ENCODE results near the gene OR6B1. TPM values are rescaled to one million over a fixed set of nuclear protein-coding genes. Genes with fewer than 3 reads are reported as not detected.

Gene OR6B1
- total RNA-seq, 1 experiment from 2014 or later, result not detected

DNA sequence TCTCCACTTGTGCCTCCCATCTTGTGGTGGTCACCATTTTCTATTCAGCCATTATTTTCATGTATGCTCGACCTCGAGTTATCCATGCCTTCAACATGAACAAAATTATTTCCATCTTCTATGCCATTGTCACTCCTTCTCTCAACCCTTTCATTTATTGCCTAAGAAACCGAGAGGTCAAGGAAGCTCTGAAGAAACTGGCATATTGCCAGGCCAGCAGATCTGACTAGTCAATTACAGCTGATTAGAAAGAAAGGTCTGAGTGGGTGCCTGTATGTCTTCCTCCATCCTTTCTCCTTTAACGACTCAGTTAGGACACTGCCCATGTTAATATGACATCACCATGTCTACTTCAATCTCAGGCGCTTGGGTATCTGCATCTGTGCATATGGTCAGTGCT, 4.6 kb downstream of the OR6B1 start:
- no peak overlapping the region for H3K27ac Mint-ChIP-seq
- TF ChIP-seq SMAD4 (CRISPR knock-in tag; IDR thresholded peaks at IDR 0.05), result no peak
- TF ChIP-seq ZNF423 (CRISPR knock-in tag; IDR thresholded peaks at IDR 0.05), result no peak
- TF ChIP-seq SOX15 (CRISPR knock-in tag; IDR thresholded peaks at IDR 0.05), result no peak
- TF ChIP-seq HMGA2 (CRISPR knock-in tag; IDR thresholded peaks at IDR 0.05), result no peak
- TF ChIP-seq, protein P1, sequence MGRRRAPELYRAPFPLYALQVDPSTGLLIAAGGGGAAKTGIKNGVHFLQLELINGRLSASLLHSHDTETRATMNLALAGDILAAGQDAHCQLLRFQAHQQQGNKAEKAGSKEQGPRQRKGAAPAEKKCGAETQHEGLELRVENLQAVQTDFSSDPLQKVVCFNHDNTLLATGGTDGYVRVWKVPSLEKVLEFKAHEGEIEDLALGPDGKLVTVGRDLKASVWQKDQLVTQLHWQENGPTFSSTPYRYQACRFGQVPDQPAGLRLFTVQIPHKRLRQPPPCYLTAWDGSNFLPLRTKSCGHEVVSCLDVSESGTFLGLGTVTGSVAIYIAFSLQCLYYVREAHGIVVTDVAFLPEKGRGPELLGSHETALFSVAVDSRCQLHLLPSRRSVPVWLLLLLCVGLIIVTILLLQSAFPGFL (CRISPR knock-in tag; IDR thresholded peaks at IDR 0.05; ENCODE audit: borderline replicate concordance), result no peak
- TF ChIP-seq ZNF532 (CRISPR knock-in tag; IDR thresholded peaks at IDR 0.05; ENCODE audit: borderline replicate concordance), result no peak
- no peak for TF ChIP-seq JUN (CRISPR knock-in tag; IDR thresholded peaks at IDR 0.05)
- TF ChIP-seq NFATC4 (CRISPR knock-in tag; IDR thresholded peaks at IDR 0.05), result no peak
- H3K4me3 Mint-ChIP-seq, result no peak overlapping the region
- POLR2A ChIA-PET, result no interaction called here
- H3K4me1 Mint-ChIP-seq, result no peaks in the 10 kb centered on the region
- peaks cover 4% of the 10 kb centered on the region; the same call in 1 of the 2 replicates for H3K27me3 Mint-ChIP-seq (ENCODE audit: low read depth)
- peaks cover 17% of the 10 kb centered on the region for H3K36me3 Mint-ChIP-seq
- H3K9me3 Mint-ChIP-seq, result peaks cover 32% of the 10 kb centered on the region
- no peak for DNase-seq (ENCODE audit: low spot score)
- CTCF ChIA-PET, result no interaction called here
- ATAC-seq, result no peak

DNA sequence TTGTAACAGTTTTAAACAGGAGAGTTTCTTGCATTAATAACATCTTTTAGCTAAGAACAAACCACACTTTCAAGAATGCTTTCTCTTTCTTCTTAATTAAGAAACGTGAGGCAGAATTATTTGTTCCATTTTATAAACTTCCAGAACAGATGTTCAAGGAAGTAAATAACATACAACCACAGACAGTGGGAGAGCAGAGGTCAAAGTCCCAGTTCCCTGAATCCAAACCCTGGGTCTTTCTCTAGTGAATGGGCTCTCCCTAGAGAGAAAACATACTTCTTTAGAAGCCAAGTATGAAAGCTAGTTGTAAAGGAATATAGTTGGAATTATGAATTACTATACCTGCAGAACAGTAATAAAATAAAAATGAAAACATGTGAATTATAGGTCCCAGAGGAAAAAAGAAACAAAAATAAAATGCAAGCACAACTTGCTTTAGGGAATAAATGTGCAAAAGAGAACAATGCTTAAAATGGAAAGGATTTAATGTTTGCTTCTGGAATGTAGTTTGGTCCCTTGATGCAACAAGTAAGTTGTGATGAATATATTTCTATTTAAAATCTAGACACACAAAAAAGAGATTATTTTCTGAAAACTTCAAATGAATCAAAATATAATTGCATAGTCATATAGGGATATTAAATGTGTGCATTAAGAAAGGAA, 6.0 kb downstream of the OR6B1 start:
- ChIA-PET POLR2A (no interaction called here), CTCF (no interaction called here)
- TF ChIP-seq GABPB1 (CRISPR knock-in tag; IDR thresholded peaks at IDR 0.05), result no peak
- no peak for TF ChIP-seq NR1H2 (CRISPR knock-in tag; IDR thresholded peaks at IDR 0.05)
- TF ChIP-seq NFE2L1 (CRISPR knock-in tag; IDR thresholded peaks at IDR 0.05), result no peak
- TF ChIP-seq SMAD3 (CRISPR knock-in tag; IDR thresholded peaks at IDR 0.05; ENCODE audit: borderline replicate concordance), result no peak
- TF ChIP-seq TCF7 (CRISPR knock-in tag; IDR thresholded peaks at IDR 0.05; ENCODE audit: low read depth), result no peak
- TF ChIP-seq RORB (CRISPR knock-in tag; IDR thresholded peaks at IDR 0.05), result no peak
- no peak for TF ChIP-seq ZNF532 (CRISPR knock-in tag; IDR thresholded peaks at IDR 0.05; ENCODE audit: borderline replicate concordance)
- TF ChIP-seq SP1 (CRISPR knock-in tag; conservative IDR thresholded peaks at IDR 0.05), result no peak
- TF ChIP-seq, protein P2, sequence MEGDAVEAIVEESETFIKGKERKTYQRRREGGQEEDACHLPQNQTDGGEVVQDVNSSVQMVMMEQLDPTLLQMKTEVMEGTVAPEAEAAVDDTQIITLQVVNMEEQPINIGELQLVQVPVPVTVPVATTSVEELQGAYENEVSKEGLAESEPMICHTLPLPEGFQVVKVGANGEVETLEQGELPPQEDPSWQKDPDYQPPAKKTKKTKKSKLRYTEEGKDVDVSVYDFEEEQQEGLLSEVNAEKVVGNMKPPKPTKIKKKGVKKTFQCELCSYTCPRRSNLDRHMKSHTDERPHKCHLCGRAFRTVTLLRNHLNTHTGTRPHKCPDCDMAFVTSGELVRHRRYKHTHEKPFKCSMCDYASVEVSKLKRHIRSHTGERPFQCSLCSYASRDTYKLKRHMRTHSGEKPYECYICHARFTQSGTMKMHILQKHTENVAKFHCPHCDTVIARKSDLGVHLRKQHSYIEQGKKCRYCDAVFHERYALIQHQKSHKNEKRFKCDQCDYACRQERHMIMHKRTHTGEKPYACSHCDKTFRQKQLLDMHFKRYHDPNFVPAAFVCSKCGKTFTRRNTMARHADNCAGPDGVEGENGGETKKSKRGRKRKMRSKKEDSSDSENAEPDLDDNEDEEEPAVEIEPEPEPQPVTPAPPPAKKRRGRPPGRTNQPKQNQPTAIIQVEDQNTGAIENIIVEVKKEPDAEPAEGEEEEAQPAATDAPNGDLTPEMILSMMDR (IDR thresholded peaks at IDR 0.05), result no peak
- TF ChIP-seq GTF2I (CRISPR knock-in tag; conservative IDR thresholded peaks at IDR 0.05), result no peak
- TF ChIP-seq, protein P3, sequence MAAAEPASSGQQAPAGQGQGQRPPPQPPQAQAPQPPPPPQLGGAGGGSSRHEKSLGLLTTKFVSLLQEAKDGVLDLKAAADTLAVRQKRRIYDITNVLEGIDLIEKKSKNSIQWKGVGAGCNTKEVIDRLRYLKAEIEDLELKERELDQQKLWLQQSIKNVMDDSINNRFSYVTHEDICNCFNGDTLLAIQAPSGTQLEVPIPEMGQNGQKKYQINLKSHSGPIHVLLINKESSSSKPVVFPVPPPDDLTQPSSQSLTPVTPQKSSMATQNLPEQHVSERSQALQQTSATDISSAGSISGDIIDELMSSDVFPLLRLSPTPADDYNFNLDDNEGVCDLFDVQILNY (CRISPR knock-in tag; IDR thresholded peaks at IDR 0.05), result no peak
- no peak for TF ChIP-seq ZNF138 (CRISPR knock-in tag; conservative IDR thresholded peaks at IDR 0.05)
- no peak for TF ChIP-seq E2F1 (CRISPR knock-in tag; IDR thresholded peaks at IDR 0.05)
- TF ChIP-seq, protein P1 (CRISPR knock-in tag; IDR thresholded peaks at IDR 0.05; ENCODE audit: borderline replicate concordance), result no peak
- TF ChIP-seq ATF1 (CRISPR knock-in tag; IDR thresholded peaks at IDR 0.05), result no peak

More for the DNA sequence above, 6.0 kb downstream of the OR6B1 start:
- peaks cover 4% of the 10 kb centered on the region for H3K27me3 Mint-ChIP-seq (ENCODE audit: low read depth)
- H3K4me3 Mint-ChIP-seq, result no peak overlapping the region
- peaks cover 26% of the 10 kb centered on the region for H3K36me3 Mint-ChIP-seq
- H3K27ac Mint-ChIP-seq, result no peak overlapping the region
- DNase-seq (ENCODE audit: low spot score) (no peak), ATAC-seq (no peak)
- peaks cover 46% of the 10 kb centered on the region for H3K9me3 Mint-ChIP-seq
- H3K4me1 Mint-ChIP-seq, result no peaks in the 10 kb centered on the region

All from WTC11 (cell line).